Mesothelial cell of epicardium (in vitro differentiated cells): ENCODE measurements around the gene DTNA. TPM values are rescaled to one million over a fixed set of nuclear protein-coding genes. Genes with fewer than 3 reads are reported as not detected.

Experiments used
- DNase-seq, 2 experiments: peaks; one replicate each; pipeline ENCODE4 v3.0.0; 2021; ENCODE audit warnings: low spot score in 2 of 2; ENCODE audit not compliant: unreplicated experiment in 2 of 2
- H3K27ac Mint-ChIP-seq: 2 replicates; pipeline ENCODE4 v1.8.0; 2021; ENCODE audit warnings: mixed read lengths
- H3K27me3 Mint-ChIP-seq: 2 replicates; pipeline ENCODE4 v1.8.0; 2021; ENCODE audit warnings: low read depth, mixed read lengths
- H3K36me3 Mint-ChIP-seq: 2 replicates; pipeline ENCODE4 v1.8.0; 2021; ENCODE audit warnings: mixed read lengths
- H3K4me1 Mint-ChIP-seq: 2 replicates; pipeline ENCODE4 v1.8.0; 2021; ENCODE audit warnings: mixed read lengths
- H3K4me3 Mint-ChIP-seq: 2 replicates; pipeline ENCODE4 v1.8.0; 2021; ENCODE audit warnings: mild to moderate bottlenecking, moderate library complexity, mixed read lengths
- H3K9me3 Mint-ChIP-seq: 2 replicates; pipeline ENCODE4 v1.8.0; 2021; ENCODE audit warnings: mixed read lengths
- CTCF ChIP-seq: fragments of 200-600 bp; sonication (generic); IDR thresholded peaks from one replicate; pipeline ENCODE4 v1.5.0; 2021; ENCODE audit warnings: antibody characterized with exemption; ENCODE audit not compliant: unreplicated experiment
- total RNA-seq: library from RNA; stranded (reverse); gene quantifications from 3 replicates; pipeline ENCODE4 v1.2.1, GENCODE V29; 2021

DTNA gene
- total RNA-seq, 1 donor from 2014 or later: 10.1 TPM

GRCh38 chr18:34796035-34796657 is 86.0 kb downstream of the DTNA start:
- no peak overlapping the region for H3K4me3 Mint-ChIP-seq
- peaks cover 4% of the 10 kb centered on the region for H3K36me3 Mint-ChIP-seq
- no peak overlapping the region for H3K27ac Mint-ChIP-seq
- no peak for DNase-seq
- H3K4me1 Mint-ChIP-seq: no peaks in the 10 kb centered on the region
- no peak for TF ChIP-seq CTCF
- H3K27me3 Mint-ChIP-seq: no peaks in the 10 kb centered on the region
- H3K9me3 Mint-ChIP-seq: peaks cover 10% of the 10 kb centered on the region

- no peak for TF ChIP-seq CTCF
- H3K36me3 Mint-ChIP-seq: no peaks in the 10 kb centered on the region
- H3K4me3 Mint-ChIP-seq: no peak overlapping the region
- DNase-seq: no peak
- H3K9me3 Mint-ChIP-seq: no peaks in the 10 kb centered on the region
- no peak overlapping the region for H3K27ac Mint-ChIP-seq
- no peaks in the 10 kb centered on the region for H3K27me3 Mint-ChIP-seq
- H3K4me1 Mint-ChIP-seq: no peaks in the 10 kb centered on the region
Observed at GRCh38 chr18:34799291-34799690, 89.2 kb downstream of the DTNA start.

GRCh38 chr18:34800381-34800780 is 90.3 kb downstream of the DTNA start:
- Mint-ChIP-seq H3K4me1 (no peaks in the 10 kb centered on the region), H3K36me3 (no peaks in the 10 kb centered on the region), H3K9me3 (no peaks in the 10 kb centered on the region)

GRCh38 chr18:34801774-34802173 is 91.7 kb downstream of the DTNA start:
- H3K4me1 Mint-ChIP-seq: no peaks in the 10 kb centered on the region
- no peak for DNase-seq
- no peak overlapping the region for H3K27ac Mint-ChIP-seq

More at GRCh38 chr18:34800381-34800780, 90.3 kb downstream of the DTNA start:
- DNase-seq: no peak
- Mint-ChIP-seq H3K4me3 (no peak overlapping the region), H3K27ac (no peak overlapping the region), H3K27me3 (no peaks in the 10 kb centered on the region)
- no peak for TF ChIP-seq CTCF

GRCh38 chr18:34802959-34803358 is 92.9 kb downstream of the DTNA start:
- no peaks in the 10 kb centered on the region for H3K36me3 Mint-ChIP-seq
- H3K27me3 Mint-ChIP-seq: no peaks in the 10 kb centered on the region
- H3K4me3 Mint-ChIP-seq: no peak overlapping the region
- H3K9me3 Mint-ChIP-seq: no peaks in the 10 kb centered on the region
- no peak for DNase-seq
- no peak for TF ChIP-seq CTCF
- no peak overlapping the region for H3K27ac Mint-ChIP-seq
- no peaks in the 10 kb centered on the region for H3K4me1 Mint-ChIP-seq

More at GRCh38 chr18:34801774-34802173, 91.7 kb downstream of the DTNA start:
- Mint-ChIP-seq H3K9me3 (no peaks in the 10 kb centered on the region), H3K27me3 (no peaks in the 10 kb centered on the region), H3K4me3 (no peak overlapping the region), H3K36me3 (no peaks in the 10 kb centered on the region)
- TF ChIP-seq CTCF: no peak
